Parathyroid adenoma (tissue), 2 donors: ENCODE results near the gene OTOG.

Source experiments
- H2AFZ ChIP-seq: fragments of 300-600 bp; sonication (generic); one replicate; pipeline ENCODE4 v1.7.0; 2017; ENCODE audit warnings: antibody characterized with exemption, mild to moderate bottlenecking
- H3K27ac ChIP-seq: fragments of 300-600 bp; sonication (generic); one replicate; pipeline ENCODE4 v1.7.0; 2017
- H3K27me3 ChIP-seq: fragments of 300-600 bp; sonication (generic); one replicate; pipeline ENCODE4 v1.7.0; 2017; ENCODE audit warnings: low read length; ENCODE audit not compliant: control insufficient read depth, insufficient read depth
- H3K36me3 ChIP-seq: fragments of 300-600 bp; sonication (generic); one replicate; pipeline ENCODE4 v1.7.0; 2017; ENCODE audit warnings: low read length; ENCODE audit not compliant: control insufficient read depth, insufficient read depth
- H3K4me1 ChIP-seq: fragments of 300-600 bp; sonication (generic); one replicate; pipeline ENCODE4 v1.7.0; 2017; ENCODE audit warnings: control low read depth
- H3K4me2 ChIP-seq: fragments of 300-600 bp; sonication (generic); one replicate; pipeline ENCODE4 v1.7.0; 2017; ENCODE audit warnings: low read length
- H3K4me3 ChIP-seq: fragments of 300-600 bp; sonication (generic); one replicate; pipeline ENCODE4 v1.7.0; 2017; ENCODE audit warnings: low read depth, low read length
- H3K79me2 ChIP-seq: fragments of 300-600 bp; sonication (generic); one replicate; pipeline ENCODE4 v1.7.0; 2017; ENCODE audit warnings: control low read depth
- H3K9ac ChIP-seq: fragments of 300-600 bp; sonication (generic); one replicate; pipeline ENCODE4 v1.7.0; 2017; ENCODE audit warnings: mild to moderate bottlenecking
- H3K9me3 ChIP-seq: fragments of 300-600 bp; sonication (generic); one replicate; pipeline ENCODE4 v1.7.0; 2017; ENCODE audit warnings: low read length; ENCODE audit not compliant: control insufficient read depth
- TF ChIP-seq, protein P1 (sequence below): fragments of 300-600 bp; sonication (generic); IDR thresholded peaks from one replicate; pipeline ENCODE4 v1.7.0; 2017; ENCODE audit warnings: antibody characterized with exemption, mild to moderate bottlenecking
- donor health status: primary hyperparathyroidism.

The OTOG gene

GRCh38 chr11:17548444-17548843, 1.4 kb downstream of the OTOG start:
- Histone ChIP-seq H3K79me2 (no peaks in the 10 kb centered on the region), H3K4me1 (no peaks in the 10 kb centered on the region), H3K36me3 (no peaks in the 10 kb centered on the region), H3K9me3 (no peaks in the 10 kb centered on the region), H3K27me3 (no peaks in the 10 kb centered on the region), H3K4me3 (no peak overlapping the region), H3K4me2 (no peak overlapping the region), H2AFZ (no peak overlapping the region), H3K27ac (no peak overlapping the region), H3K9ac (no peak overlapping the region)
- TF ChIP-seq, protein P1, sequence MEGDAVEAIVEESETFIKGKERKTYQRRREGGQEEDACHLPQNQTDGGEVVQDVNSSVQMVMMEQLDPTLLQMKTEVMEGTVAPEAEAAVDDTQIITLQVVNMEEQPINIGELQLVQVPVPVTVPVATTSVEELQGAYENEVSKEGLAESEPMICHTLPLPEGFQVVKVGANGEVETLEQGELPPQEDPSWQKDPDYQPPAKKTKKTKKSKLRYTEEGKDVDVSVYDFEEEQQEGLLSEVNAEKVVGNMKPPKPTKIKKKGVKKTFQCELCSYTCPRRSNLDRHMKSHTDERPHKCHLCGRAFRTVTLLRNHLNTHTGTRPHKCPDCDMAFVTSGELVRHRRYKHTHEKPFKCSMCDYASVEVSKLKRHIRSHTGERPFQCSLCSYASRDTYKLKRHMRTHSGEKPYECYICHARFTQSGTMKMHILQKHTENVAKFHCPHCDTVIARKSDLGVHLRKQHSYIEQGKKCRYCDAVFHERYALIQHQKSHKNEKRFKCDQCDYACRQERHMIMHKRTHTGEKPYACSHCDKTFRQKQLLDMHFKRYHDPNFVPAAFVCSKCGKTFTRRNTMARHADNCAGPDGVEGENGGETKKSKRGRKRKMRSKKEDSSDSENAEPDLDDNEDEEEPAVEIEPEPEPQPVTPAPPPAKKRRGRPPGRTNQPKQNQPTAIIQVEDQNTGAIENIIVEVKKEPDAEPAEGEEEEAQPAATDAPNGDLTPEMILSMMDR = no peak

DNA sequence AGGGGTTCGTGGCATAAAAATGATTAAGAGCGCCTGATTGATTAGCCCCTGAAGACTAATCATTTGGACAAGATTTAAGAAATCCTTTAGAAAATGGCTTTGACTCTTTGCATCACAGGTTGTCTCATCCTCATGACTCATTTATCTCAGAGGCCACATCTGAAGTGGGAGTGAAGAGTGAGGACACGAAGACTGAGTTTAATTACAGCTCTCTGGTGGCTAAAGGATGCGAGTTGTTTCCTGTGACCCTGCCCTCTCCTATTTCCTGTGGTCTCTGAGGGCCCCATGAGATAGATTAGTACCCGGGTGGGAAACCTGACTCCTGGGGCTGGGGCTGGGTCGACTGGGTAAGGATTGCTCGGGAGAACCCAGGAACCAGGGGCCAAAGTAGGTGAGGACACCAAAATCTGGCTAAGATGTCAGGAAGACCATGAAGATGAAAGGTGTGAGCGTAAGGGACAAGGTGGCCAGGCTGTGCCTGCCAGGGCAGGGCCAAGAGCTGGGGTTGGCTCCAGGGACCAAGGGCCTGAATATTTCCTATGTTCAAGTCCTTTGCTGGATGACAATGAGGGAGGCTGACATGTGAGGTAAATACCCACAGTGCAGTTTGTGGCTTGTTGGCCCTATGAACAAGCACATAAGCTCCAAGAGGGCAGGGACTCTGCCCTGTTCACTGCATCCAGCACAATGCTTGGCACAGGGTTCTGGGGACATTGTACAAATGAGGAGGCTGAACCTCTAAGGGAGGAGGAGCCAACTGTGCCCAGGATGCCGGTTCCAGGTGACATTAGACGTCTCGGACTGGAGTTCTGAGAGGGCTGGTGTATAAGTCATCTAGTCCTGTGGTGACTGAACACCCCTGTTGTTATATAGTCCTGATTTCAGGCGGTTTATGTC, 3.6 kb downstream of the OTOG start:
- H3K27ac ChIP-seq = no peak overlapping the region
- H3K9ac ChIP-seq = no peak overlapping the region
- no peaks in the 10 kb centered on the region for H3K9me3 ChIP-seq
- TF ChIP-seq, protein P1 = no peak
- no peaks in the 10 kb centered on the region for H3K4me1 ChIP-seq
- H2AFZ ChIP-seq = no peak overlapping the region
- H3K4me2 ChIP-seq = no peak overlapping the region
- no peaks in the 10 kb centered on the region for H3K79me2 ChIP-seq
- no peak overlapping the region for H3K4me3 ChIP-seq
- H3K27me3 ChIP-seq = no peaks in the 10 kb centered on the region
- H3K36me3 ChIP-seq = no peaks in the 10 kb centered on the region

GRCh38 chr11:17551347-17552040, 4.4 kb downstream of the OTOG start:
- no peak overlapping the region for H3K4me2 ChIP-seq
- no peaks in the 10 kb centered on the region for H3K27me3 ChIP-seq
- no peaks in the 10 kb centered on the region for H3K4me1 ChIP-seq
- no peak overlapping the region for H3K9ac ChIP-seq
- H3K79me2 ChIP-seq = no peaks in the 10 kb centered on the region
- no peak overlapping the region for H3K27ac ChIP-seq
- TF ChIP-seq, protein P1 = no peak
- H3K36me3 ChIP-seq = no peaks in the 10 kb centered on the region
- H3K4me3 ChIP-seq = no peak overlapping the region
- no peak overlapping the region for H2AFZ ChIP-seq
- no peaks in the 10 kb centered on the region for H3K9me3 ChIP-seq

DNA sequence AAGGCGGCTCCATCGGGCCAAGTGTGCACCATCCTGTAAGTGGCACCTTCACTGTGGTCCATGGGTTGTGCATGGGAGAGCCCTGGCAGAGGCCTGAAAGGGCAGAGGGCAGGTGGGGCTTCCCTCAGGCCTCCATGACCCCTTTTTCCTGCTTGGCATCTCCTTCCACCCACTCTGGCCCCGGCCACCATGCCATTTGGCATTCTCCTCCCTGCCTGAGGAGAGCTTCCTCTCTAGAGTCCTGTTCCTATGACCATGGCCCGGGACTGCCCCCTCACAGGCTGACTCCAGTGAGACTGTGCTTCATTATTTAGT, 4.9 kb downstream of the OTOG start:
- Histone ChIP-seq H3K27ac (no peak overlapping the region), H3K36me3 (no peaks in the 10 kb centered on the region), H3K4me2 (no peak overlapping the region), H3K27me3 (no peaks in the 10 kb centered on the region), H3K79me2 (no peaks in the 10 kb centered on the region), H3K9me3 (no peaks in the 10 kb centered on the region), H3K4me3 (no peak overlapping the region), H3K4me1 (no peaks in the 10 kb centered on the region), H2AFZ (no peak overlapping the region), H3K9ac (no peak overlapping the region)
- TF ChIP-seq, protein P1 = no peak
